Measurements from ENCODE around the gene MXI1. TPM values are rescaled to one million over a fixed set of nuclear protein-coding genes. Genes with fewer than 3 reads are reported as not detected.
A peak's percentile ranks its signal among the peaks of the same experiment; 100 is the strongest.

The MXI1 gene
- total RNA-seq, 4 donors from 2014 or later, result 32.3 to 40.0 (median 36.4) TPM

GRCh38 chr10:110307805-110308204 lies 100.4 kb downstream of the MXI1 start:
- ATAC-seq (ENCODE audit: low FRiP score), result no peak
- TF ChIP-seq, protein P1, sequence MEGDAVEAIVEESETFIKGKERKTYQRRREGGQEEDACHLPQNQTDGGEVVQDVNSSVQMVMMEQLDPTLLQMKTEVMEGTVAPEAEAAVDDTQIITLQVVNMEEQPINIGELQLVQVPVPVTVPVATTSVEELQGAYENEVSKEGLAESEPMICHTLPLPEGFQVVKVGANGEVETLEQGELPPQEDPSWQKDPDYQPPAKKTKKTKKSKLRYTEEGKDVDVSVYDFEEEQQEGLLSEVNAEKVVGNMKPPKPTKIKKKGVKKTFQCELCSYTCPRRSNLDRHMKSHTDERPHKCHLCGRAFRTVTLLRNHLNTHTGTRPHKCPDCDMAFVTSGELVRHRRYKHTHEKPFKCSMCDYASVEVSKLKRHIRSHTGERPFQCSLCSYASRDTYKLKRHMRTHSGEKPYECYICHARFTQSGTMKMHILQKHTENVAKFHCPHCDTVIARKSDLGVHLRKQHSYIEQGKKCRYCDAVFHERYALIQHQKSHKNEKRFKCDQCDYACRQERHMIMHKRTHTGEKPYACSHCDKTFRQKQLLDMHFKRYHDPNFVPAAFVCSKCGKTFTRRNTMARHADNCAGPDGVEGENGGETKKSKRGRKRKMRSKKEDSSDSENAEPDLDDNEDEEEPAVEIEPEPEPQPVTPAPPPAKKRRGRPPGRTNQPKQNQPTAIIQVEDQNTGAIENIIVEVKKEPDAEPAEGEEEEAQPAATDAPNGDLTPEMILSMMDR (IDR thresholded peaks at IDR 0.05), result no peak
- DNase-seq (ENCODE audit: low spot score), result no peak

DNA sequence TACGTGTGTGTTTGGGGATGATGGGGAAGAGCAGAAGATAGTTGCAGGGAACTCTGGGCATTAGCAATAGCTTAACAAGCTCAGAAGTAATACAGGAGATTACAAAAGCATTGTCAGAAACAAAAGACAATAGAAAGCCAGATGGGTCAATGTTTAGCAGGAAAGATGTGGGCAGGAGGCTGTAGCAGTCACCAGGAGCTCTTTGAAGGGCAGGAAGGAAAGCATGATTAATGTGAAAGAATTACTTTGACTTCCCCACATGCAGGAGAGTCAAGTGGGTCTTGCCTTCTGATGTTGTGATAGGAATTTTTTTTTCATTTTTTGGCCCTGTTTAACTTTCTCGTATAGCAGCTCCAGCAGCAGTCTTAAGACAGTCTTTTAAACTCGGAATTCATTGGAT lies 103.3 kb downstream of the MXI1 start:
- no peak for DNase-seq (ENCODE audit: low spot score)
- TF ChIP-seq, protein P1 (IDR thresholded peaks at IDR 0.05), result no peak
- ATAC-seq (ENCODE audit: low FRiP score), result no peak

DNA sequence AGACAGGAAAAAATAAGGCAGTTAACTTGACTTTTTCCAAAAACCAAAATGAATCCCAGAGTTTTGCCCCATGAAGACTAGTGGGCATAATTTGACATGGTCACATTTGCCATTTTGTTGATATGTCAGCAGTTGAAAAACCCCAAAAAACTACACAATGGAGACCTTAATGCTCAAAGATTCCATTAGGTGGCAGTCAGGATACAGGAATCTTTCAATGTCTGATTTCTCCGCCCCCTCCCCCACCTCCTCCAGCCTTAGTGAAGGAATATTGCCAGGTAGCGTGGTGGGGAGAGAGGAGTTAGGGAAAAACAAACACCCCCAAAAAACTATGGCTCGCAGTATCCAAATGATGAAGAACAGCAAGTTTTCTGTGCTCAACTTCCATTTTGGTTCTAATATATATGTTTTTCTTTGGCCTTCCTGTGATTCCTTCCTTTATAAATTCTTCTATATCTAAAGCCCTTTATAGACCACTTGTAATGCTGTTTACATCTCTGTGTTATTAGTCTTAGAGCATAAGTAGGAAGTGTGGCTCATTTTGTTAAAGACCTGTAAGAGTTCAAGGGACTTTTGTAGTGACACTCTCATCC lies 104.0 kb downstream of the MXI1 start:
- peak; percentile 82 for ATAC-seq (ENCODE audit: low FRiP score)
- TF ChIP-seq, protein P1 (IDR thresholded peaks at IDR 0.05), result peak in 1 of 3 donors; percentile 12
- no peak for DNase-seq (ENCODE audit: low spot score)

GRCh38 chr10:110312206-110312605 lies 104.8 kb downstream of the MXI1 start:
- TF ChIP-seq, protein P1 (IDR thresholded peaks at IDR 0.05), result no peak
- ATAC-seq (ENCODE audit: low FRiP score) (no peak), DNase-seq (ENCODE audit: low spot score) (no peak)

DNA sequence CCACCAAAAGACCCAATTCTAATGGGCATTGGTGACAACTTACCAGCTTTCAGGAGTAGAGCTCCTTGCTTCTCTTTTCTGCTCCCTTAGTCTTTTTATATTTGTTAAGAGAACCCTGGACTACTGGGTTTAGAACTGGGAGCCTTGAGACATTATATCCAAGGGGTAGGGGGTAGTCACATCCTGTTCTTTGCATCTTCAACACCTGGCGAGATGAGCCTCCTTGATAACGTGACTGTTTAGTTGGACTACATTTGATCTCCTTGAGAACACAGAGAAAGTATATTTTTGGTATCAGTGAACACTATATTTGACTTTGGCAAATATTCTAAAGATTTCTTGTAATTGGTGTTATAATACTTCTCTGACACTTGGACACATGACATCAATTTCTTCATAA lies 106.3 kb downstream of the MXI1 start:
- ATAC-seq (ENCODE audit: low FRiP score) (no peak), DNase-seq (ENCODE audit: low spot score) (no peak)
- TF ChIP-seq, protein P1 (IDR thresholded peaks at IDR 0.05), result no peak

DNA sequence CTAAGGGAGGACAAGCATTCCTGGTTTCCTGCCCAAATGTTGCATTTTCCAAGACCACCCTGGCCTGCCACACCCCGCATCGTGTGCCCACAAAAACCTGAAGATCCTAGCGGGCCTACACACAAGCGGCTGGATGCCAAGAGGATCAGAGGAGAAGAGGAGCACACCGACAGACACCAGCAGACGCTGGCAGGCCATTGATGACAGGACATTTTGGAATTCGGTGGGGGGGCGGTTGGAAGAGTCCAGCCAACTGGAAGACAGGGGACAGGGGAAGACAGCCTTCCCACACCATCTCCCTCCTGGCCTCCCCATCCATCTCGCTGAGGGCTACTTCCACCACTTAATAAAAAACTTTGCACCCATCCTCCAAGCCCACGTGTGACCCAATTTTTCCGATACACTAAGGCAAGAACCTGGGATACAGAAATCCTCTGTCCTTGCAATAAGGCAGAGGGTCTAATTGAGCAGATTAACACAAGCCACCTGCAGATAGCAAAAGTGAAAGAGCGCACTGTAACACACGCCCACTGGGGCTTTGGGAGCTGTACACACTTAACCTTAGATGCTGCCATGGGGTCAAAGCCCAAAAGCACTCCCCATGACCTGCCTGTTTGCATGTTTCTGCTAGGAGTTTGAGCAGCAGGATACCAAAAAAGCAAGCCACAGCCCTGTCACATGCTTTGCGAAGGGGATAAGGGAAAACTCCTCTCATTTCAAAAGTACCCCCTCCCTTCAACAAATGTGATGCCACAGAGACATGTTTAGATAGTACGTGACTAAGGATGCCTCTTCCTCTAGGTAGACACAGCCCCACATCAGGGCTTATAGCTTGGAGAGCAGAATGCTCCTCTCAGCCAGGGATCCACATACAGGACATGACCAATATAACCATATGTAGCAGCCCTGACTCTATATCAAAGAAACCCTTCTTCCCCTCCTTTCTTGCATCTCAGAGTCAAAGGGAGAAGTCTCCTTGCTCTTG lies 110.8 kb downstream of the MXI1 start:
- TF ChIP-seq, protein P1 (IDR thresholded peaks at IDR 0.05), result no peak
- ATAC-seq (ENCODE audit: low FRiP score) (no peak), DNase-seq (ENCODE audit: low spot score) (no peak)

Data from omental fat pad (tissue), 4 donors.